GM12801 (cell line): ENCODE data around the gene MAPRE3.

Source experiments
- CTCF ChIP-seq: IDR thresholded peaks from one replicate; pipeline ENCODE4 v1.5.1; 2011; ENCODE audit warnings: control low read depth; ENCODE audit not compliant: insufficient read length; ENCODE audit errors: extremely low read depth

Gene MAPRE3

GRCh38 chr2:27000228-27000627 is 29.8 kb downstream of the MAPRE3 start:
- no peak for TF ChIP-seq CTCF

- no peak for TF ChIP-seq CTCF
These were observed 30.6 kb downstream of the MAPRE3 start for GRCh38 chr2:27000995-27001394.

- TF ChIP-seq CTCF: no peak
These were observed 31.5 kb downstream of the MAPRE3 start for GRCh38 chr2:27001950-27002349.

- TF ChIP-seq CTCF: no peak
These were observed 32.6 kb downstream of the MAPRE3 start for GRCh38 chr2:27003007-27003406.

- TF ChIP-seq CTCF: no peak
These were observed 33.4 kb downstream of the MAPRE3 start for GRCh38 chr2:27003857-27004256.

GRCh38 chr2:27006602-27007415 is 36.4 kb downstream of the MAPRE3 start:
- TF ChIP-seq CTCF: no peak

GRCh38 chr2:27007416-27008374 is 37.3 kb downstream of the MAPRE3 start:
- TF ChIP-seq CTCF: no peak
